Cardiac atrium fibroblast (primary cell): ENCODE data around the gene MBD3L4. TPM values are rescaled to one million over a fixed set of nuclear protein-coding genes. Genes with fewer than 3 reads are reported as not detected.

ENCODE experiments used
- total RNA-seq: library from RNA; depleted of rRNA; stranded (reverse); fragments of >200 nt; gene quantifications from 2 replicates; pipeline ENCODE4 v1.2.3, GENCODE V29; 2015

MBD3L4 gene
- not detected in 2 replicates for total RNA-seq

GRCh38 chr19:7040079-7040478, at the start of gene MBD3L4:
TSS of gene MBD3L4 (minus strand) at chr19:7040179. CDS start at chr19:7040144, 35 bp downstream.

GRCh38 chr19:7069042-7069903, 29.3 kb upstream of the MBD3L4 start, which contains the start of gene ZNF557:
TSS of gene ZNF557 (plus strand) at chr19:7069703. CDS start at chr19:7075075, 5,372 bp downstream.

GRCh38 chr19:7058576-7058975, 18.6 kb upstream of the MBD3L4 start, which contains the start of gene MBD3L3:
TSS of gene MBD3L3 (minus strand) at chr19:7058676. CDS start at chr19:7058605, 71 bp downstream.

GRCh38 chr19:7049021-7049420, 9.0 kb upstream of the MBD3L4 start, which contains the start of gene MBD3L2:
TSS of gene MBD3L2 (plus strand) at chr19:7049321. CDS start at chr19:7049374, 53 bp downstream.

GRCh38 chr19:7030278-7030677, 9.7 kb downstream of the MBD3L4 start, which contains the start of gene MBD3L5:
TSS of gene MBD3L5 (plus strand) at chr19:7030578. CDS start at chr19:7030612, 34 bp downstream.

GRCh38 chr19:7021331-7021730, 18.6 kb downstream of the MBD3L4 start, which contains the start of gene MBD3L2B:
TSS of gene MBD3L2B (minus strand) at chr19:7021431. CDS start at chr19:7021397, 34 bp downstream.

Other genes with a start within 250 kb of the MBD3L4 start
- not detected in 2 replicates for gene ADGRE1, start 152.6 kb downstream of the MBD3L4 start, total RNA-seq
- gene MBD3L2B, start 18.7 kb downstream of the MBD3L4 start, total RNA-seq = not detected in 2 replicates
- not detected in 2 replicates for gene MBD3L5, start 9.6 kb downstream of the MBD3L4 start, total RNA-seq
- gene MBD3L2, start 9.1 kb upstream of the MBD3L4 start, total RNA-seq = not detected in 2 replicates
- gene MBD3L3, start 18.5 kb upstream of the MBD3L4 start, total RNA-seq = not detected in 2 replicates
- gene ZNF557, start 29.5 kb upstream of the MBD3L4 start, total RNA-seq = 6.8 and 9.2 TPM in 2 replicates